ENCODE measurements around the gene FIP1L1.
"Not testable (repeated sequence)": the region's sequence is repeated elsewhere in the genome, so short reads cannot be mapped to it uniquely, and the experiment has no call there.

Gene FIP1L1

GRCh38 chr4:53463340-53463739 lies 85.9 kb downstream of the FIP1L1 start:
- peaks cover 6 to 9% of the 10 kb centered on the region in 2 donors for H3K9me3 Mint-ChIP-seq
- H3K36me3 Mint-ChIP-seq (ENCODE audit: insufficient read depth), result peaks cover 32% of the 10 kb centered on the region
- H3K27me3 Mint-ChIP-seq, result no peaks in the 10 kb centered on the region
- no peaks in the 10 kb centered on the region for H3K4me1 Mint-ChIP-seq (ENCODE audit: low read depth in 2 of 2)
- no peak for ATAC-seq (replicated peaks)
- no peak overlapping the region for H3K27ac Mint-ChIP-seq
- H3K4me3 Mint-ChIP-seq, result no peak overlapping the region
- no peak for DNase-seq

- no peak for ATAC-seq (replicated peaks)
- Mint-ChIP-seq H3K4me3 (no peak overlapping the region), H3K27ac (no peak overlapping the region), H3K9me3 (peaks cover 6 to 18% of the 10 kb centered on the region in 2 donors), H3K4me1 (ENCODE audit: low read depth in 2 of 2) (no peaks in the 10 kb centered on the region), H3K27me3 (no peaks in the 10 kb centered on the region), H3K36me3 (ENCODE audit: insufficient read depth) (peaks cover 15% of the 10 kb centered on the region)
- DNase-seq, result no peak
Observed at GRCh38 chr4:53465281-53465680, 87.8 kb downstream of the FIP1L1 start.

GRCh38 chr4:53465891-53466290 lies 88.5 kb downstream of the FIP1L1 start:
- no peak for ATAC-seq (replicated peaks)
- Mint-ChIP-seq H3K9me3 (peaks cover 9 to 18% of the 10 kb centered on the region in 2 donors), H3K4me1 (ENCODE audit: low read depth in 2 of 2) (no peaks in the 10 kb centered on the region)

GRCh38 chr4:53466576-53466975 lies 89.1 kb downstream of the FIP1L1 start:
- H3K9me3 Mint-ChIP-seq, result peaks cover 9 to 18% of the 10 kb centered on the region in 2 donors
- DNase-seq; H3K27ac Mint-ChIP-seq; ATAC-seq (replicated peaks); H3K4me3 Mint-ChIP-seq; H3K4me1 Mint-ChIP-seq (ENCODE audit: low read depth in 2 of 2); H3K36me3 Mint-ChIP-seq (ENCODE audit: insufficient read depth); H3K27me3 Mint-ChIP-seq: not testable (repeated sequence)

More at GRCh38 chr4:53465891-53466290, 88.5 kb downstream of the FIP1L1 start:
- no peaks in the 10 kb centered on the region for H3K27me3 Mint-ChIP-seq
- H3K27ac Mint-ChIP-seq, result no peak overlapping the region
- no peak for DNase-seq
- H3K36me3 Mint-ChIP-seq (ENCODE audit: insufficient read depth), result peaks cover 9% of the 10 kb centered on the region
- no peak overlapping the region for H3K4me3 Mint-ChIP-seq

- Mint-ChIP-seq H3K27me3 (peaks cover 6 to 8% of the 10 kb centered on the region in 2 donors), H3K4me1 (ENCODE audit: low read depth in 2 of 2) (no peaks in the 10 kb centered on the region), H3K36me3 (ENCODE audit: insufficient read depth) (no peaks in the 10 kb centered on the region), H3K4me3 (no peak overlapping the region), H3K9me3 (peaks cover 0 to 13% of the 10 kb centered on the region in 2 donors), H3K27ac (no peak overlapping the region)
- DNase-seq (no peak), ATAC-seq (replicated peaks) (no peak)
Observed at GRCh38 chr4:53476232-53477037, 99.0 kb downstream of the FIP1L1 start.

GRCh38 chr4:53477038-53477565 lies 99.7 kb downstream of the FIP1L1 start:
- H3K4me3 Mint-ChIP-seq, result no peak overlapping the region
- H3K36me3 Mint-ChIP-seq (ENCODE audit: insufficient read depth), result no peaks in the 10 kb centered on the region
- H3K4me1 Mint-ChIP-seq (ENCODE audit: low read depth in 2 of 2), result no peaks in the 10 kb centered on the region
- peaks cover 0 to 13% of the 10 kb centered on the region in 2 donors for H3K9me3 Mint-ChIP-seq
- no peak for ATAC-seq (replicated peaks)
- no peak overlapping the region for H3K27ac Mint-ChIP-seq
- H3K27me3 Mint-ChIP-seq, result peaks cover 13 to 15% of the 10 kb centered on the region in 2 donors
- DNase-seq, result no peak

GRCh38 chr4:53477636-53478035 lies 100.2 kb downstream of the FIP1L1 start:
- Mint-ChIP-seq H3K4me1 (ENCODE audit: low read depth in 2 of 2) (no peaks in the 10 kb centered on the region), H3K27me3 (peaks cover 15 to 16% of the 10 kb centered on the region in 2 donors)
- no peak for DNase-seq

GRCh38 chr4:53478671-53479456 lies 101.4 kb downstream of the FIP1L1 start:
- Mint-ChIP-seq H3K36me3 (ENCODE audit: insufficient read depth) (no peaks in the 10 kb centered on the region), H3K4me3 (no peak overlapping the region), H3K9me3 (no peaks in the 10 kb centered on the region), H3K27me3 (peaks cover 24 to 26% of the 10 kb centered on the region in 2 donors), H3K27ac (no peak overlapping the region), H3K4me1 (ENCODE audit: low read depth in 2 of 2) (no peaks in the 10 kb centered on the region)
- DNase-seq, result no peak
- ATAC-seq (replicated peaks), result no peak

More at GRCh38 chr4:53477636-53478035, 100.2 kb downstream of the FIP1L1 start:
- no peak overlapping the region for H3K4me3 Mint-ChIP-seq
- no peak overlapping the region for H3K27ac Mint-ChIP-seq
- peaks cover 0 to 8% of the 10 kb centered on the region in 2 donors for H3K9me3 Mint-ChIP-seq
- no peak for ATAC-seq (replicated peaks)
- H3K36me3 Mint-ChIP-seq (ENCODE audit: insufficient read depth), result no peaks in the 10 kb centered on the region

- Mint-ChIP-seq H3K9me3 (no peaks in the 10 kb centered on the region), H3K27me3 (peaks cover 29 to 35% of the 10 kb centered on the region in 2 donors), H3K4me1 (ENCODE audit: low read depth in 2 of 2) (no peaks in the 10 kb centered on the region)
Observed at GRCh38 chr4:53479736-53480525, 102.5 kb downstream of the FIP1L1 start.

GRCh38 chr4:53480909-53481308 lies 103.5 kb downstream of the FIP1L1 start:
- no peaks in the 10 kb centered on the region for H3K4me1 Mint-ChIP-seq (ENCODE audit: low read depth in 2 of 2)
- H3K9me3 Mint-ChIP-seq, result no peaks in the 10 kb centered on the region
- H3K27me3 Mint-ChIP-seq, result peaks cover 35 to 43% of the 10 kb centered on the region in 2 donors
- no peak overlapping the region for H3K4me3 Mint-ChIP-seq
- no peak for ATAC-seq (replicated peaks)
- no peak for DNase-seq
- no peaks in the 10 kb centered on the region for H3K36me3 Mint-ChIP-seq (ENCODE audit: insufficient read depth)
- H3K27ac Mint-ChIP-seq, result no peak overlapping the region

More at GRCh38 chr4:53479736-53480525, 102.5 kb downstream of the FIP1L1 start:
- DNase-seq (no peak), ATAC-seq (replicated peaks) (no peak)
- Mint-ChIP-seq H3K36me3 (ENCODE audit: insufficient read depth) (no peaks in the 10 kb centered on the region), H3K4me3 (no peak overlapping the region), H3K27ac (no peak overlapping the region)

GRCh38 chr4:53481586-53481985 lies 104.1 kb downstream of the FIP1L1 start:
- Mint-ChIP-seq H3K27ac (no peak overlapping the region), H3K9me3 (no peaks in the 10 kb centered on the region), H3K36me3 (ENCODE audit: insufficient read depth) (no peaks in the 10 kb centered on the region), H3K4me3 (no peak overlapping the region), H3K4me1 (ENCODE audit: low read depth in 2 of 2) (no peaks in the 10 kb centered on the region), H3K27me3 (peaks cover 41 to 50% of the 10 kb centered on the region in 2 donors)
- ATAC-seq (replicated peaks) (no peak), DNase-seq (no peak)

GRCh38 chr4:53483250-53483649 lies 105.8 kb downstream of the FIP1L1 start:
- H3K9me3 Mint-ChIP-seq, result no peaks in the 10 kb centered on the region
- peaks cover 45 to 67% of the 10 kb centered on the region in 2 donors for H3K27me3 Mint-ChIP-seq
- H3K4me3 Mint-ChIP-seq, result no peak overlapping the region
- H3K4me1 Mint-ChIP-seq (ENCODE audit: low read depth in 2 of 2), result no peaks in the 10 kb centered on the region
- DNase-seq (no peak), ATAC-seq (replicated peaks) (no peak)
- H3K27ac Mint-ChIP-seq, result no peak overlapping the region
- H3K36me3 Mint-ChIP-seq (ENCODE audit: insufficient read depth), result no peaks in the 10 kb centered on the region
